IMR-90 (cell line): Measurements from ENCODE around the gene TMEM271.

ENCODE experiments used
- FOS ChIP-seq: fragments of 150-350 bp; IDR thresholded peaks from 2 replicates; pipeline ENCODE4 v1.6.1; 2016; ENCODE audit warnings: low read depth, low read length
- MAZ ChIP-seq: IDR thresholded peaks from 2 replicates; pipeline ENCODE4 v1.6.1; 2012; ENCODE audit warnings: low read depth, mild to moderate bottlenecking, low read length, improper control_type of control experiment, moderate library complexity, borderline replicate concordance
- POLR2A ChIP-seq: IDR thresholded peaks from 2 replicates; pipeline ENCODE4 v1.6.1; 2012; ENCODE audit warnings: mild to moderate bottlenecking, low read depth, low read length
- RAD21 ChIP-seq: IDR thresholded peaks from 2 replicates; pipeline ENCODE4 v1.6.1; 2012; ENCODE audit warnings: low read length, improper control_type of control experiment
- RFX5 ChIP-seq: IDR thresholded peaks from 2 replicates; pipeline ENCODE4 v1.8.0; 2012; ENCODE audit warnings: low read depth, mild to moderate bottlenecking, low read length, moderate library complexity
- TF ChIP-seq, protein P1 (sequence below): conservative IDR thresholded peaks from 2 replicates; pipeline ENCODE4 v1.5.1; 2012; ENCODE audit warnings: mild to moderate bottlenecking, low read depth, low read length, improper control_type of control experiment

GRCh38 chr4:575281-576141, 584 bp downstream of the TMEM271 start:
- TF ChIP-seq POLR2A, result no peak
- TF ChIP-seq, protein P1, sequence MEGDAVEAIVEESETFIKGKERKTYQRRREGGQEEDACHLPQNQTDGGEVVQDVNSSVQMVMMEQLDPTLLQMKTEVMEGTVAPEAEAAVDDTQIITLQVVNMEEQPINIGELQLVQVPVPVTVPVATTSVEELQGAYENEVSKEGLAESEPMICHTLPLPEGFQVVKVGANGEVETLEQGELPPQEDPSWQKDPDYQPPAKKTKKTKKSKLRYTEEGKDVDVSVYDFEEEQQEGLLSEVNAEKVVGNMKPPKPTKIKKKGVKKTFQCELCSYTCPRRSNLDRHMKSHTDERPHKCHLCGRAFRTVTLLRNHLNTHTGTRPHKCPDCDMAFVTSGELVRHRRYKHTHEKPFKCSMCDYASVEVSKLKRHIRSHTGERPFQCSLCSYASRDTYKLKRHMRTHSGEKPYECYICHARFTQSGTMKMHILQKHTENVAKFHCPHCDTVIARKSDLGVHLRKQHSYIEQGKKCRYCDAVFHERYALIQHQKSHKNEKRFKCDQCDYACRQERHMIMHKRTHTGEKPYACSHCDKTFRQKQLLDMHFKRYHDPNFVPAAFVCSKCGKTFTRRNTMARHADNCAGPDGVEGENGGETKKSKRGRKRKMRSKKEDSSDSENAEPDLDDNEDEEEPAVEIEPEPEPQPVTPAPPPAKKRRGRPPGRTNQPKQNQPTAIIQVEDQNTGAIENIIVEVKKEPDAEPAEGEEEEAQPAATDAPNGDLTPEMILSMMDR, result no peak
- no peak for TF ChIP-seq RFX5
- TF ChIP-seq MAZ, result no peak; the same call in 1 of the 2 replicates
- TF ChIP-seq FOS, result no peak
- no peak for TF ChIP-seq RAD21
